Spleen (tissue), 11 donors: ENCODE measurements around the gene KIF26B. TPM values are rescaled to one million over a fixed set of nuclear protein-coding genes. Genes with fewer than 3 reads are reported as not detected.

Experiments
- DNase-seq: peaks from one replicate; pipeline ENCODE4 v3.0.0-alpha.2; 2020
- H3K27ac ChIP-seq, 8 donors: fragments of 200-600 bp; sonication (generic) in 7 of 8; 1 replicate in 4 of 8; 2 replicates in 4 of 8; pipeline versions ENCODE4 v1.5.0 to v1.8.0; 2016 to 2021; ENCODE audit warnings: inconsistent platforms in 4 of 8, mild to moderate bottlenecking in 4 of 8, moderate library complexity in 1 of 8
- H3K27me3 ChIP-seq, 7 donors: fragments of 200-600 bp; sonication (generic) in 6 of 7; replicated peaks in 1 of 7; 1 replicate in 4 of 7; 2 replicates in 3 of 7; pipeline versions ENCODE4 v1.5.0 to v1.8.0; 2016 to 2021; ENCODE audit warnings: inconsistent platforms in 3 of 7, mild to moderate bottlenecking in 1 of 7
- H3K36me3 ChIP-seq, 6 donors: fragments of 200-600 bp; sonication (generic) in 5 of 6; 1 replicate in 4 of 6; 2 replicates in 2 of 6; pipeline versions ENCODE4 v1.5.0 to v1.8.0; 2016 to 2021; ENCODE audit warnings: inconsistent platforms in 2 of 6
- H3K4me1 ChIP-seq, 6 donors: fragments of 200-600 bp; sonication (generic) in 5 of 6; 1 replicate in 3 of 6; 2 replicates in 3 of 6; pipeline versions ENCODE4 v1.5.0 to v1.8.0; 2016 to 2021; ENCODE audit warnings: inconsistent platforms in 3 of 6
- H3K4me3 ChIP-seq, 8 donors: fragments of 200-600 bp; sonication (generic) in 7 of 8; 1 replicate in 4 of 8; 2 replicates in 4 of 8; pipeline versions ENCODE4 v1.5.0 to v1.8.0; 2016 to 2021; ENCODE audit warnings: inconsistent platforms in 4 of 8, mild to moderate bottlenecking in 4 of 8, moderate library complexity in 2 of 8
- H3K9me3 ChIP-seq, 8 donors: fragments of 200-600 bp; sonication (generic) in 7 of 8; 1 replicate in 4 of 8; 2 replicates in 4 of 8; pipeline versions ENCODE4 v1.5.0 to v1.8.0; 2016 to 2021; ENCODE audit warnings: inconsistent platforms in 4 of 8
- CTCF ChIP-seq, 11 experiments: fragments of 200-600 bp in 7 of 11; fragments of 450-650 bp in 4 of 11; sonication (generic) in 4 of 11; IDR thresholded peaks in 8 of 11; conservative IDR thresholded peaks in 3 of 11; 1 replicate in 7 of 11; 2 replicates in 4 of 11; pipeline versions ENCODE4 v1.4.0 to v1.8.0; 2016 to 2021; ENCODE audit warnings: antibody characterized with exemption in 11 of 11, inconsistent platforms in 4 of 11, mild to moderate bottlenecking in 1 of 11
- POLR2A ChIP-seq, 3 donors: fragments of 450-650 bp; IDR thresholded peaks; one replicate each; pipeline ENCODE4 v1.5.1; 2017; ENCODE audit warnings: antibody characterized with exemption in 3 of 3, mild to moderate bottlenecking in 1 of 3
- POLR2AphosphoS5 ChIP-seq, 3 donors: sonication (generic); formaldehyde crosslinking; IDR thresholded peaks; one replicate each; pipeline ENCODE4 v1.5.1; 2017; ENCODE audit warnings: antibody characterized with exemption in 3 of 3
- WGBS, 5 donors: extraction: QIAGEN DNeasy Blood & Tissue Kit in 3 of 5; methylation state at CpG; one replicate each; pipeline versions ENCODE4 v1.1.5 to v1.1.7; 2013 to 2018; 5-methylcytosine and 5-hydroxymethylcytosine counted together
- intact Hi-C: fragments of 100-400 bp; cut with DNase I; formaldehyde crosslinking; loops from one replicate; pipeline ENCODE4 v1.15.0; 2023; ENCODE audit warnings: low total_unique reads
- polyA plus RNA-seq, 3 donors: library from polyadenylated mRNA; stranded (reverse); fragments of 200-250 nt; gene quantifications; one replicate each; pipeline ENCODE4 v1.2.1, GENCODE V29; 2013
- total RNA-seq, 7 donors: library from RNA; depleted of rRNA in 3 of 7; stranded (reverse); fragments of >200 nt in 3 of 7; fragmentation: NEBNext Ultra II Directional in 4 of 7; extraction: Animal tissue kit (Norgen Biotek cat#: 25700) in 4 of 7; gene quantifications; one replicate each; pipeline versions ENCODE4 v1.1.0 to v1.2.1, GENCODE V29; 2016 to 2021
- donor health status: healthy with polysubstance abuse.
- donor health status: DM: no; HTN: no; CAD: no; lungs with moderate emphysema.
- donor health status: DM: no; HTN: no; CAD: no.
- donor health status: Bipolar disorder and iron deficiency.
- donor health status: healthy.
- donor health status: DM: no; HTN: no; CAD: no.
- donor health status: DM: yes; HTN: yes; CAD: no.

KIF26B gene
- total and polyA plus RNA-seq, 10 donors = 0.07 to 4.5 (median 0.60) TPM; not detected in 1

GRCh38 chr1:245608271-245608670 is 453.5 kb downstream of the KIF26B start:
- intact Hi-C loops = no loop called here
- Histone ChIP-seq H3K27ac (no peak overlapping the region), H3K4me1 (no peaks in the 10 kb centered on the region), H3K27me3 (peaks cover 0 to 13% (median 0%) of the 10 kb centered on the region in 7 donors), H3K36me3 (no peaks in the 10 kb centered on the region), H3K9me3 (no peaks in the 10 kb centered on the region), H3K4me3 (no peak overlapping the region)
- DNase-seq = no peak
- no peak for TF ChIP-seq CTCF (IDR thresholded peaks at IDR 0.05 in 8 of 11, conservative IDR thresholded peaks at IDR 0.05 in 3 of 11)
- WGBS, 5 donors = 59 to 86% (median 68%) methylated on average over 2 of the region's 2 CpGs

- Histone ChIP-seq H3K36me3 (no peaks in the 10 kb centered on the region), H3K27ac (no peak overlapping the region), H3K4me3 (no peak overlapping the region), H3K9me3 (no peaks in the 10 kb centered on the region), H3K27me3 (peaks cover 0 to 13% (median 0%) of the 10 kb centered on the region in 7 donors), H3K4me1 (no peaks in the 10 kb centered on the region)
- no peak for DNase-seq
- 92 to 95% (median 94%) methylated on average over 25 of the region's 25 CpGs for WGBS, 5 donors
- intact Hi-C loops = no loop called here
- TF ChIP-seq CTCF (IDR thresholded peaks at IDR 0.05 in 8 of 11, conservative IDR thresholded peaks at IDR 0.05 in 3 of 11) = no peak
- no peak for TF ChIP-seq POLR2AphosphoS5 (IDR thresholded peaks at IDR 0.05)
- no peak for TF ChIP-seq POLR2A (IDR thresholded peaks at IDR 0.05)
Measured at GRCh38 chr1:245609354-245610150, 454.8 kb downstream of the KIF26B start.

- WGBS, 5 donors = 91 to 98% (median 92%) methylated on average over 2 of the region's 2 CpGs
Measured at GRCh38 chr1:245611251-245611650, 456.5 kb downstream of the KIF26B start.

More at GRCh38 chr1:245611251-245611650, 456.5 kb downstream of the KIF26B start:
- peaks cover 0 to 1% (median 0%) of the 10 kb centered on the region in 7 donors for H3K27me3 ChIP-seq
- H3K27ac ChIP-seq = no peak overlapping the region
- TF ChIP-seq POLR2A (IDR thresholded peaks at IDR 0.05) (no peak), POLR2AphosphoS5 (IDR thresholded peaks at IDR 0.05) (no peak), CTCF (IDR thresholded peaks at IDR 0.05 in 8 of 11, conservative IDR thresholded peaks at IDR 0.05 in 3 of 11) (no peak)
- H3K36me3 ChIP-seq = no peaks in the 10 kb centered on the region
- no peak for DNase-seq
- H3K9me3 ChIP-seq = no peaks in the 10 kb centered on the region
- H3K4me1 ChIP-seq = peaks cover 0 to 3% (median 0%) of the 10 kb centered on the region in 6 donors
- H3K4me3 ChIP-seq = no peak overlapping the region
- intact Hi-C loops = no loop called here
